GM18907 (cell line): ENCODE results near the gene PPP3CA.
A peak's percentile ranks its signal among the peaks of the same experiment; 100 is the strongest.

Experiments used
- ATAC-seq: cut with Tn5 transposase; IDR thresholded peaks from one replicate; pipeline ENCODE4 v1.9.1; 2021; ENCODE audit warnings: mild to moderate bottlenecking, moderate library complexity; ENCODE audit not compliant: unreplicated experiment

PPP3CA gene

GRCh38 chr4:101347267-101347556, at the start of gene PPP3CA:
Gene PPP3CA (minus strand): TSS chr4:101347526.
- no peak for ATAC-seq

- ATAC-seq: no peak
Observed at GRCh38 chr4:101393256-101393655, 45.9 kb upstream of the PPP3CA start.

GRCh38 chr4:101370663-101371210, 23.4 kb upstream of the PPP3CA start:
- ATAC-seq: no peak

- ATAC-seq: no peak
Observed at GRCh38 chr4:101367201-101367600, 19.9 kb upstream of the PPP3CA start.

- no peak for ATAC-seq
Observed at GRCh38 chr4:101366331-101366730, 19.0 kb upstream of the PPP3CA start.

GRCh38 chr4:101357751-101358150, 10.4 kb upstream of the PPP3CA start:
- ATAC-seq: no peak

- ATAC-seq: no peak
Observed at GRCh38 chr4:101356928-101357327, 9.6 kb upstream of the PPP3CA start.

- no peak for ATAC-seq
Observed at GRCh38 chr4:101355767-101356702, 8.7 kb upstream of the PPP3CA start.

- peak; percentile 96 for ATAC-seq
Observed at GRCh38 chr4:101355246-101355645, 7.9 kb upstream of the PPP3CA start.

- ATAC-seq: no peak
Observed at GRCh38 chr4:101349801-101350064, 2.4 kb upstream of the PPP3CA start.

GRCh38 chr4:101348995-101349800, 1.9 kb upstream of the PPP3CA start:
- no peak for ATAC-seq

- peak; percentile 0 for ATAC-seq
Observed at GRCh38 chr4:101348367-101348827, 1.1 kb upstream of the PPP3CA start.

- peak; percentile 84 for ATAC-seq
Observed at GRCh38 chr4:101347557-101348366, 436 bp upstream of the PPP3CA start.

- peak; percentile 18 for ATAC-seq
Observed at GRCh38 chr4:101346351-101347266, 717 bp downstream of the PPP3CA start.

GRCh38 chr4:101345596-101346350, 1.6 kb downstream of the PPP3CA start:
- peak; percentile 16 for ATAC-seq

GRCh38 chr4:101345271-101345595, 2.1 kb downstream of the PPP3CA start:
- ATAC-seq: no peak

GRCh38 chr4:101339332-101339731, 8.0 kb downstream of the PPP3CA start:
- ATAC-seq: no peak

GRCh38 chr4:101337688-101338087, 9.6 kb downstream of the PPP3CA start:
- ATAC-seq: no peak

- ATAC-seq: peak; percentile 64
Observed at GRCh38 chr4:101334963-101335572, 12.3 kb downstream of the PPP3CA start.
